ENCODE results near the gene OCA2.

The OCA2 gene

GRCh38 chr15:28101983-28102441 lies 2.9 kb upstream of the OCA2 start:
- no peak for DNase-seq

GRCh38 chr15:28101201-28101600 lies 2.1 kb upstream of the OCA2 start:
- DNase-seq: no peak

- DNase-seq: no peak
Measured at GRCh38 chr15:28100516-28101195, 1.5 kb upstream of the OCA2 start.

- no peak for DNase-seq
Measured at GRCh38 chr15:28099555-28100140, 533 bp upstream of the OCA2 start.

- DNase-seq: no peak
Measured at GRCh38 chr15:28098360-28098765, 752 bp downstream of the OCA2 start.

GRCh38 chr15:28097656-28098359 lies 1.3 kb downstream of the OCA2 start:
- DNase-seq: no peak

GRCh38 chr15:28096670-28097431 lies 2.3 kb downstream of the OCA2 start:
- DNase-seq: peak; percentile 41

- no peak for DNase-seq
Measured at GRCh38 chr15:28096411-28096669, 2.8 kb downstream of the OCA2 start.

- peak; percentile 54 for DNase-seq
Measured at GRCh38 chr15:28094732-28095521, 4.2 kb downstream of the OCA2 start.

GRCh38 chr15:28093752-28094535 lies 5.2 kb downstream of the OCA2 start:
- DNase-seq: no peak

- DNase-seq: no peak
Measured at GRCh38 chr15:28091313-28091712, 7.8 kb downstream of the OCA2 start.

GRCh38 chr15:28086175-28086703 lies 12.9 kb downstream of the OCA2 start:
- peak; percentile 53 for DNase-seq

- no peak for DNase-seq
Measured at GRCh38 chr15:28085489-28086174, 13.5 kb downstream of the OCA2 start.

- no peak for DNase-seq
Measured at GRCh38 chr15:28084547-28084946, 14.6 kb downstream of the OCA2 start.

- DNase-seq: no peak
Measured at GRCh38 chr15:28082891-28083684, 16.0 kb downstream of the OCA2 start.

- DNase-seq: no peak
Measured at GRCh38 chr15:28081594-28081993, 17.5 kb downstream of the OCA2 start.

- no peak for DNase-seq
Measured at GRCh38 chr15:28080386-28080785, 18.7 kb downstream of the OCA2 start.

- DNase-seq: no peak
Measured at GRCh38 chr15:28079313-28079969, 19.7 kb downstream of the OCA2 start.

GRCh38 chr15:28078191-28078719 lies 20.9 kb downstream of the OCA2 start:
- DNase-seq: no peak

All from activated T-cell treated with anti-CD3 and anti-CD28 coated beads, Interleukin-2, amount 50 U/mL, for 1 hour (primary cell).